Thymus (tissue), 11 donors: ENCODE results near the gene ANTKMT. TPM values are rescaled to one million over a fixed set of nuclear protein-coding genes. Genes with fewer than 3 reads are reported as not detected.
A peak's percentile ranks its signal among the peaks of the same experiment; 100 is the strongest.

Experiments
- DNase-seq, 9 donors: peaks; one replicate each; pipeline ENCODE4 v3.0.0-alpha.2; 2013; ENCODE audit warnings: low spot score in 9 of 9, low read depth in 6 of 9, missing footprints in 1 of 9
- H3K27ac ChIP-seq, 2 donors: one replicate each; pipeline ENCODE4 v1.5.1; 2013; ENCODE audit warnings: control low read depth in 1 of 2, low read depth in 1 of 2, low read length in 1 of 2, mild to moderate bottlenecking in 1 of 2, moderate library complexity in 1 of 2
- H3K27me3 ChIP-seq, 2 donors: one replicate each; pipeline ENCODE4 v1.5.1; 2013; ENCODE audit warnings: low read length in 1 of 2; ENCODE audit not compliant: control insufficient read depth in 2 of 2, insufficient read depth in 1 of 2
- H3K36me3 ChIP-seq, 2 donors: one replicate each; pipeline ENCODE4 v1.5.1; 2013; ENCODE audit warnings: low read length in 1 of 2, mild to moderate bottlenecking in 1 of 2, moderate library complexity in 1 of 2; ENCODE audit not compliant: control insufficient read depth in 2 of 2, insufficient read depth in 2 of 2
- H3K4me1 ChIP-seq, 2 donors: one replicate each; pipeline ENCODE4 v1.5.1; 2013; ENCODE audit warnings: low read length in 2 of 2; ENCODE audit not compliant: control insufficient read depth in 2 of 2, insufficient read depth in 2 of 2
- H3K4me3 ChIP-seq, 2 donors: one replicate each; pipeline ENCODE4 v1.5.1; 2013; ENCODE audit warnings: low read length in 2 of 2, control low read depth in 1 of 2, mild to moderate bottlenecking in 1 of 2
- H3K9me3 ChIP-seq, 2 donors: one replicate each; pipeline ENCODE4 v1.5.1; 2013; ENCODE audit warnings: low read length in 1 of 2, mild to moderate bottlenecking in 1 of 2; ENCODE audit not compliant: control insufficient read depth in 2 of 2, insufficient read depth in 1 of 2
- WGBS: extraction: QIAGEN DNeasy Blood & Tissue Kit; methylation state at CpG from one replicate; pipeline ENCODE4 v1.1.7; 2013; 5-methylcytosine and 5-hydroxymethylcytosine counted together
- polyA plus RNA-seq: library from polyadenylated mRNA; stranded (reverse); fragments of 200-250 nt; gene quantifications from one replicate; pipeline ENCODE4 v1.2.3, GENCODE V29; 2013
- total RNA-seq: library from RNA; stranded (reverse); fragments of 120-200 nt; gene quantifications from one replicate; pipeline ENCODE4 v1.2.4, GENCODE V29; 2013
- donor health status: healthy.

ANTKMT gene
- total and polyA plus RNA-seq, 2 donors = 53.9 to 56.2 TPM

DNA sequence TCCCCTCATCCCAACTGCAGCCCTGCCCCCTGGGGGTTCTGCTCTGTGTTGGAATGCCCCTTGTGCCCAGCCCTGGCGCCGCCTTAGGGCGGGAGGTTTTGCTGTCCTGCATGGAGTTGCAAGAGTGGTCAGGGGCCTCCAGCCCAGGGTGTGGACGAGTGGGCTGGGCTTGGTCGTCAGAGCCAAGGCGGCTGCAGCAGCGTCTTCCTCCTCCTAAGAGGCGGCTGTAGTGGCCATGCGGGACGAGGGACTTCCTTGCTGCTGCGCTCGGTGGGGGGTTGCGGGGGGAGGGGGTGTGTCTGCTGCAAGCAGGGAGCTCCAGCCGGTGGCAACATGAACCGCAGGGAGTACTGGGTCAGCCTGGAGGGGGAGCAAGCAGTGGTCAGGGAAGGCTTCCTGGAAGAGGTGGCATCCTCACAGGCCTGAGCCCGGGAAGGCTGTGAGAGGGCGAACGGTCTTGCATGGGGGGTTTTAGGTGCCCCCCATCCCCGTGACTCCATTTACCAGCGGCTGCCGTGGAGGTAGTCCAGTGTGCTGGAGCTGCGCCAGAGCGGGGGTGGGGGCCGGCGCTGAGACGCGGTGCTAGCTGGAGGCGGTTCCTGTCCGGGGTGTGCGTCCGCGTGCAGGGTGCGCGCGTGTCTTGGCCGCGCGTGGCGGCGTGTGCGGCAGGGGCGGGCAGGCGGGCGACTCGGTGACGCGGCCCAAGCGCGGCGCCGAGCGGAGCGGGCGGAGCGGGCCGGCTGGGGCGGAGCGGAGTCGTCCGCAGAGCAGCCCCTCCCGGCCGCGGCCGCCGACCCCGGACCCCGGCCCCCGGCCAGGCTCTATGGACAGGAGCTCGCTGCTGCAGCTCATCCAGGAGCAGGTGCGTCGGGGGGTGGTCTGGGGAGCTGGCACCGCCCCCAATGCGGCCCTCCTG, 45.7 kb upstream of the ANTKMT start, which contains the start of gene RHBDL1:
RHBDL1 (plus strand) TSS at position 704 of the 916 bp plus-strand sequence; CDS start at position 824, 120 bp downstream.
- peaks cover 38 to 42% of the 10 kb centered on the region in 2 donors for H3K36me3 ChIP-seq
- H3K4me3 ChIP-seq = peak within 1 kb of the TSS in 1 of 2 donors; percentile 12
- peaks cover 32 to 54% of the 10 kb centered on the region in 2 donors for H3K27me3 ChIP-seq
- no peaks in the 10 kb centered on the region for H3K9me3 ChIP-seq
- WGBS = 12% methylated on average over 73 of the region's 73 CpGs
- H3K27ac ChIP-seq = no peak within 1 kb of the TSS
- H3K4me1 ChIP-seq = peaks cover 5 to 33% of the 10 kb centered on the region in 2 donors
- DNase-seq = no peak

DNA sequence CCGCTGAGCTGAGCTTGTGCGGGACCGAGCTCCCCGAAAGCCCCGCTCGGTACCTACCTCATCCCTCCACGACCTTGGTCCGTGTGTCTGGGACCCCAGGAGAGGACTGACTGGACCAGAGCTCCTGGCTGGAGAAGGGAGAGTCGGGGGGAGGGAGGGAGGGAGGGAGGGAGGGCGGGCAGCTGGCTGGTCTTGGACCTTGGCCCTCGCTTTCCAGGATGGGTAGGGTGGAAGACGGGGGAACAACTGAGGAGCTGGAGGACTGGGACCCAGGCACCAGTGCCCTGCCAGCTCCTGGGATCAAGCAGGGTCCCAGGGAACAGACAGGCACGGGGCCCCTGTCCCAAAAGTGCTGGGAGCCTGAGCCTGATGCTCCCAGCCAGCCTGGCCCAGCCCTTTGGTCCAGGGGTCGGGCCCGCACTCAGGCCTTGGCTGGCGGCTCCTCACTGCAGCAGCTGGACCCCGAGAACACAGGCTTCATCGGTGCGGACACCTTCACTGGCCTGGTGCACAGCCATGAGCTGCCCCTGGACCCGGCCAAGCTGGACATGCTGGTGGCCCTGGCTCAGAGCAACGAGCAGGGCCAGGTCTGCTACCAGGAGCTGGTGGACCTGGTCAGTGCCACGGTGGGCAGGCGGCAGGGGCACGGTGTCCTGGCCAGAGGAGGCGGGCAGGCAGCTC, 44.9 kb upstream of the ANTKMT start:
- no peak overlapping the region for H3K4me3 ChIP-seq
- no peak for DNase-seq
- H3K27me3 ChIP-seq = peaks cover 32 to 54% of the 10 kb centered on the region in 2 donors
- H3K9me3 ChIP-seq = no peaks in the 10 kb centered on the region
- H3K36me3 ChIP-seq = peaks cover 30 to 34% of the 10 kb centered on the region in 2 donors
- WGBS = 60% methylated on average over 25 of the region's 25 CpGs
- no peak overlapping the region for H3K27ac ChIP-seq
- H3K4me1 ChIP-seq = peaks cover 8 to 37% of the 10 kb centered on the region in 2 donors

DNA sequence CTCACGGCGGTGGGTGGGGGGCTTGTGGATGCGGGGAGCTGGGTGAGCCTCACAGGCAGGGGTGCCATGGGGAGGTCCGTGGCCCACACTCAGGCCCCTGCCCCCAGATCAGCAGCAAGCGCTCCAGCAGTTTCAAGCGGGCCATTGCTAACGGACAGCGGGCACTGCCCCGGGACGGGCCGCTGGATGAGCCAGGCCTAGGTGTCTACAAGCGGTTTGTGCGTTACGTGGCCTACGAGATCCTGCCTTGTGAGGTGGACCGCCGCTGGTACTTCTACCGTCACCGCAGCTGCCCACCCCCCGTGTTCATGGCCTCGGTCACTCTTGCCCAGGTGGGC, 44.4 kb upstream of the ANTKMT start:
- peaks cover 28 to 31% of the 10 kb centered on the region in 2 donors for H3K36me3 ChIP-seq
- no peak overlapping the region for H3K27ac ChIP-seq
- DNase-seq = no peak
- H3K4me1 ChIP-seq = peaks cover 13 to 42% of the 10 kb centered on the region in 2 donors
- H3K27me3 ChIP-seq = peaks cover 32 to 54% of the 10 kb centered on the region in 2 donors
- H3K9me3 ChIP-seq = no peaks in the 10 kb centered on the region
- 95% methylated on average over 21 of the region's 21 CpGs for WGBS
- H3K4me3 ChIP-seq = no peak overlapping the region

DNA sequence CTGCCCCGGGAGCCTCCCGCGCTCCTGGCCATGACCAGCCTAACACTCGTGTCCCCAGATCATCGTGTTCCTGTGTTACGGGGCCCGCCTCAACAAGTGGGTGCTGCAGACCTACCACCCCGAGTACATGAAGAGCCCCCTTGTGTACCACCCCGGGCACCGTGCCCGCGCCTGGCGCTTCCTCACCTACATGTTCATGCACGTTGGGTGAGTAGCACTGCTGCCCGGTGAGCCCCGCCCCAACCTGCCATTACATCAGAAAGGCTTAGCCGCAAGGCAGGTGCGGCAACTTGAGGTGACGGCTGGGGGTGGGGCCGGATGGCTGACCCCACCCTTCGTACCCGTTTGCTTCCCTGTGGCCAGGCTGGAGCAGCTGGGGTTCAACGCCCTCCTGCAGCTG, 44.0 kb upstream of the ANTKMT start:
- peaks cover 29 to 31% of the 10 kb centered on the region in 2 donors for H3K36me3 ChIP-seq
- peaks cover 32 to 54% of the 10 kb centered on the region in 2 donors for H3K27me3 ChIP-seq
- 75% methylated on average over 23 of the region's 23 CpGs for WGBS
- H3K4me3 ChIP-seq = no peak overlapping the region
- H3K27ac ChIP-seq = peak overlapping the region in 1 of 2 donors; percentile 60
- peaks cover 17 to 43% of the 10 kb centered on the region in 2 donors for H3K4me1 ChIP-seq
- H3K9me3 ChIP-seq = peaks cover 0 to 1% of the 10 kb centered on the region in 2 donors
- DNase-seq = no peak

DNA sequence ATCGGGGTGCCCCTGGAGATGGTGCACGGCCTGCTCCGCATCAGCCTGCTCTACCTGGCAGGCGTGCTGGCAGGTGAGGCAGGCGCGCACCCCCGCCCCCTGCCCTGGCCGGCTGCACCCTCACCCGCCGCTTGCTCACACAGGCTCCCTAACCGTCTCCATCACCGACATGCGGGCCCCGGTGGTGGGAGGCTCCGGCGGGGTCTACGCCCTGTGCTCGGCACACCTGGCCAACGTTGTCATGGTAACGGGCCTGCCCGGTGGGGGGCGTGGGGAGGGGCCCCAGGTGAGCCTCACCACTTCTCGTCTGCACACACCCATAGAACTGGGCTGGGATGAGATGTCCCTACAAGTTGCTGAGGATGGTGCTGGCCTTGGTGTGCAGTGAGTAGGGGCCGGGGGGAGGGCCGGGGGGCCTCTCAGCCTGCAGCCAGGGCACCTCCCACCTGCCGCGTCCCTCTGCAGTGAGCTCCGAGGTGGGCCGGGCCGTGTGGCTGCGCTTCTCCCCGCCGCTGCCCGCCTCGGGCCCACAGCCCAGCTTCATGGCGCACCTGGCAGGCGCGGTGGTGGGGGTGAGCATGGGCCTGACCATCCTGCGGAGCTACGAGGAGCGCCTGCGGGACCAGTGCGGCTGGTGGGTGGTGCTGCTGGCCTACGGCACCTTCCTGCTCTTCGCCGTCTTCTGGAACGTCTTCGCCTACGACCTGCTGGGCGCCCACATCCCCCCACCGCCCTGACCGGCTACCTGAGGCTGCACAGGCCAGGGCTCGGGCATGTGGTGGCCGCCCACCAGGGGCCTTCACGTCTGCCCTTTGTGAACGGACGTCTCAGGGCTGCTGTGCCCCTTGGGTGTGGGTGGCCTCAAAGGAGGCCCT, 43.4 kb upstream of the ANTKMT start:
- WGBS = 75% methylated on average over 57 of the region's 57 CpGs
- H3K4me1 ChIP-seq = peaks cover 19 to 43% of the 10 kb centered on the region in 2 donors
- peaks cover 32 to 54% of the 10 kb centered on the region in 2 donors for H3K27me3 ChIP-seq
- H3K36me3 ChIP-seq = peaks cover 29 to 31% of the 10 kb centered on the region in 2 donors
- no peak for DNase-seq
- no peak overlapping the region for H3K4me3 ChIP-seq
- peak overlapping the region in 1 of 2 donors; percentile 60 for H3K27ac ChIP-seq
- H3K9me3 ChIP-seq = peaks cover 0 to 1% of the 10 kb centered on the region in 2 donors

DNA sequence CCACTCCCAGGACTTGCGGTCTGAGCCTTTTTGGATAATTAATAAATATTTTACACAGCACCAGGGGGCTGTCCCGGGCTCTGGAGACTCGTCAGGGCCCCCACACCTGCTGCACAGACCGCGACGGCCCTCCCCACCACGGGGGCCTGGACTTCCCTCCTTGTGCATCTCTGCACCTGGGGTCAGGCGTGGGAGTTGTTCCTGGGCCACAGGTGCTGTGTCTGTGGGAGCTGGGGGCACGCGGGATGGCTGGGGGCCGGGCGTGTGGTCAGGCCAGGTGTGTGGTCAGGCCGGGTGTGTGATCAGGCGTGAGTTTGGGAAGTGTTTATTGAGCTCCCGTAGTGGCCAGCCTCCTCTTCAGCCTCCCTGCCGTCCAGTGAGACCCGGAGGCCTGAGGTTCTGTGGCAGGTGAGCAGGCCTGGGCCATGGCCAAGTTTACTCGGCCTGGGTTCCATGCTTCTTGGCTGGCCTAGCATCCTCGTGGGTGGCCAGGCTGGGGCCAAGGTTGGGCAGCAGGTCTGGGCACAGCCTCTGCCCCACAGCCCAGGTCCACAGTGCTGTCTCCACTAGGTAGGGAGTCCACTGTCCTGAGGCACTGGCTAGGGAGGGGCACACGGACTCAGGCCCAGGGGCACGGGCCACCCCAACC, 42.6 kb upstream of the ANTKMT start:
- 86% methylated on average over 21 of the region's 21 CpGs for WGBS
- Histone ChIP-seq H3K4me3 (no peak overlapping the region), H3K9me3 (peaks cover 0 to 1% of the 10 kb centered on the region in 2 donors), H3K36me3 (peaks cover 29% of the 10 kb centered on the region in 2 donors), H3K27ac (peak overlapping the region in 1 of 2 donors; percentile 13), H3K27me3 (peaks cover 32 to 54% of the 10 kb centered on the region in 2 donors), H3K4me1 (peaks cover 19 to 48% of the 10 kb centered on the region in 2 donors)
- DNase-seq = no peak

DNA sequence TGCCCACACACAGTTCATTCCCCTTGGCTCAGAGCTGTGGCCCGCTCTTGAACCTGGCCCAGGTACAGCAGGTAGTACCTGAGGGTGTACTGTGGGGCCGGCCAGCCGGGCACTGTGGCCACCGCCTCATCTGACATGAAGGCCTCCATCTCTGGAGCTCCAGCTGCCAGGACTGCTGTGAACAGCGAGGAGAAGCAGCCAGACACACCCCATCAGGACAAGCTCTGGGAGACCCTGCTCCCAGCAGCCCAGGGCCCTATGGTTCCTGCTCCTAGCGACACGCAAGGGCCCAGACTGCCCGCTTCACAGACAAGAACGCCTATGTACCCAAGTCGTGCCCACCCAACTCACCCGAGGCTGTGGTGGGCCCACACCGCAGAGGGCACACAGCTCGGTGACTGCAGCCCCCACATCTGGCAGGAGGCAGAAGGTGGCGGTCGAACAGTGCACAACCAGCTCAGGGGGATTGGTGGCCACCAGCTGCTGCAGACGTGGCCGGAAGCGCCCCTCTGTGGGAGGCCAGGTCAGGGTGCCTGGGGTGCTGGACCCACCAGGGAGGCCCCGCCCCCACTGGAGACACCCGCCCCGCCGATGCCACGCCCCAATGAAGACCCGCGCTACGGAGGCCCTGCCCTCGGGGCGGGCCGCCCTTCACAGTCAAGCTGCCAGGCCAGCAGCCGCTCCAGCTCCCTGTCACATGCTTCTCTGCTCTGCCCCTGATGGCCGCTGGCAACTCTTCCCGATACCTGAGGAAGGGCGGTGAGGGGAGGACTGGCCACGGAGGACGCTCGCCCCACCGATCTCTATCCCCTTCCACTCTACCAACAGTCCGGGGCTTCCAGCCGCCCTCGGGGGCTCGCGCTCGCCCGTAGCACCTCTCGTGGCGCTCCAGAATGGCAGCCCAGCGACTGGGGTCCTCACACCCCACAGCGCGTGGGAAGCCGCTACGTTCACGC, 41.8 kb upstream of the ANTKMT start:
- DNase-seq = peak in 2 of 9 donors; percentile 36 to 57
- peak overlapping the region; percentile 41 to 89 for H3K4me3 ChIP-seq
- peaks cover 21% of the 10 kb centered on the region in 2 donors for H3K36me3 ChIP-seq
- H3K27me3 ChIP-seq = peaks cover 32 to 51% of the 10 kb centered on the region in 2 donors
- peaks cover 0 to 1% of the 10 kb centered on the region in 2 donors for H3K9me3 ChIP-seq
- H3K27ac ChIP-seq = peak overlapping the region; percentile 53 to 74
- peaks cover 19 to 52% of the 10 kb centered on the region in 2 donors for H3K4me1 ChIP-seq
- WGBS = 27% methylated on average over 52 of the region's 52 CpGs
